HepG2 (cell line): ENCODE results near the gene WNK2.

Experiments
- ARNTL ChIP-seq: sonication (generic); formaldehyde crosslinking; IDR thresholded peaks from 2 replicates; pipeline ENCODE4 v1.4.0; 2020; ENCODE audit warnings: mild to moderate bottlenecking, missing genetic modification reagents
- NR3C1 ChIP-seq: sonication (generic); formaldehyde crosslinking; IDR thresholded peaks from 2 replicates; pipeline ENCODE4 v1.4.0; 2020; ENCODE audit warnings: missing genetic modification reagents
- SMAD3 ChIP-seq: sonication (generic); formaldehyde crosslinking; IDR thresholded peaks from 2 replicates; pipeline ENCODE4 v1.4.0; 2020; ENCODE audit warnings: missing genetic modification reagents
- SOX13 ChIP-seq, 3 experiments: fragments of 450-650 bp in 1 of 3; sonication (generic) in 1 of 3; formaldehyde crosslinking in 1 of 3; IDR thresholded peaks in 2 of 3; conservative IDR thresholded peaks in 1 of 3; 2 replicates each; pipeline versions ENCODE4 v1.5.0 to v1.6.1; 2016 to 2020; ENCODE audit warnings: antibody characterized with exemption in 1 of 3, mild to moderate bottlenecking in 1 of 3, missing compliant biosample characterization in 1 of 3, missing genetic modification reagents in 1 of 3, moderate library complexity in 1 of 3
- ZNF431 ChIP-seq: sonication (generic); formaldehyde crosslinking; IDR thresholded peaks from 2 replicates; pipeline ENCODE4 v1.9.0; 2022; ENCODE audit warnings: missing genetic modification reagents, low read depth, mild to moderate bottlenecking, borderline replicate concordance

- no peak for TF ChIP-seq SOX13 (IDR thresholded peaks at IDR 0.05)
- no peak for TF ChIP-seq SOX13 (CRISPR knock-in tag; conservative IDR thresholded peaks at IDR 0.05 in 1 of 2, IDR thresholded peaks at IDR 0.05 in 1 of 2)
- TF ChIP-seq NR3C1 (CRISPR knock-in tag): no peak
- TF ChIP-seq ZNF431 (CRISPR knock-in tag): no peak
- no peak for TF ChIP-seq SMAD3
- TF ChIP-seq ARNTL: no peak
These were observed 47.9 kb upstream of the WNK2 start for GRCh38 chr9:93136011-93136440.
